HepG2 (cell line): ENCODE results near the gene ERVH48-1. TPM values are rescaled to one million over a fixed set of nuclear protein-coding genes. Genes with fewer than 3 reads are reported as not detected.

Experiments
- BHLHE40 ChIP-seq: IDR thresholded peaks from 2 replicates; pipeline ENCODE4 v1.6.1; 2011; ENCODE audit warnings: low read length, improper control_type of control experiment
- HNF4G ChIP-seq, 2 experiments: sonication (generic) in 1 of 2; formaldehyde crosslinking in 1 of 2; IDR thresholded peaks; 2 replicates each; pipeline versions ENCODE4 v1.4.0 to v1.6.1; 2011 to 2020; ENCODE audit warnings: borderline replicate concordance in 2 of 2, low read depth in 2 of 2, mild to moderate bottlenecking in 2 of 2, low read length in 1 of 2, missing genetic modification reagents in 1 of 2, moderate library complexity in 1 of 2
- KDM2A ChIP-seq: sonication (generic); formaldehyde crosslinking; IDR thresholded peaks from 2 replicates; pipeline ENCODE4 v1.4.0; 2020; ENCODE audit warnings: low read depth, missing genetic modification reagents, borderline replicate concordance
- MXD4 ChIP-seq: IDR thresholded peaks from 2 replicates; pipeline ENCODE4 v1.6.1; 2016; ENCODE audit warnings: mild to moderate bottlenecking, missing biosample characterization, missing genetic modification reagents
- NFKB2 ChIP-seq: sonication (generic); formaldehyde crosslinking; IDR thresholded peaks from 2 replicates; pipeline ENCODE4 v1.4.0; 2020; ENCODE audit warnings: missing genetic modification reagents, borderline replicate concordance
- NFYC ChIP-seq: IDR thresholded peaks from 2 replicates; pipeline ENCODE4 v1.6.1; 2016; ENCODE audit warnings: missing genetic modification reagents, missing compliant biosample characterization
- RBM22 ChIP-seq: fragments of 200-400 bp; formaldehyde crosslinking; optimal IDR thresholded peaks from 2 replicates; pipeline ENCODE3; 2017; ENCODE audit warnings: mild to moderate bottlenecking, low read length, moderate library complexity
- SOX5 ChIP-seq: IDR thresholded peaks from 2 replicates; pipeline ENCODE4 v1.6.1; 2016; ENCODE audit warnings: borderline replicate concordance
- UBTF ChIP-seq: sonication (generic); formaldehyde crosslinking; IDR thresholded peaks from 2 replicates; pipeline ENCODE4 v1.4.0; 2020; ENCODE audit warnings: mild to moderate bottlenecking, missing genetic modification reagents
- ZMYM3 ChIP-seq: sonication (generic); formaldehyde crosslinking; IDR thresholded peaks from 2 replicates; pipeline ENCODE4 v1.5.1; 2020; ENCODE audit warnings: mild to moderate bottlenecking, missing genetic modification reagents
- ZNF263 ChIP-seq: sonication (generic); formaldehyde crosslinking; IDR thresholded peaks from 2 replicates; pipeline ENCODE4 v1.4.0; 2020; ENCODE audit warnings: missing genetic modification reagents
- ZNF292 ChIP-seq: sonication (generic); formaldehyde crosslinking; IDR thresholded peaks from 2 replicates; pipeline ENCODE4 v1.8.1; 2022; ENCODE audit warnings: mild to moderate bottlenecking, low read depth, missing genetic modification reagents, borderline replicate concordance
- ZNF337 ChIP-seq: sonication (generic); formaldehyde crosslinking; IDR thresholded peaks from 2 replicates; pipeline ENCODE4 v1.5.1; 2020; ENCODE audit warnings: missing genetic modification reagents, low read depth, mild to moderate bottlenecking, borderline replicate concordance
- ZNF451 ChIP-seq: sonication (generic); formaldehyde crosslinking; IDR thresholded peaks from 2 replicates; pipeline ENCODE4 v1.5.0; 2020; ENCODE audit warnings: mild to moderate bottlenecking, missing genetic modification reagents
- ZSCAN20 ChIP-seq: sonication (generic); formaldehyde crosslinking; IDR thresholded peaks from 2 replicates; pipeline ENCODE4 v1.4.0; 2020; ENCODE audit warnings: missing genetic modification reagents, mild to moderate bottlenecking, borderline replicate concordance
- polyA plus RNA-seq, 8 experiments: library from polyadenylated mRNA; depleted of rRNA in 3 of 8; stranded (reverse) in 7 of 8; unstranded in 1 of 8; fragments of >200 nt; fragmentation: Illumina TruSeq in 4 of 8; extraction: Trizol in 4 of 8; gene quantifications; 2 replicates each; pipeline versions ENCODE4 v1.2.1 to v1.2.3, GENCODE V29; 2011 to 2016; ENCODE audit warnings: low read depth in 4 of 8, missing spikeins in 1 of 8, mixed read lengths in 1 of 8; ENCODE audit not compliant: insufficient read depth in 1 of 8
- total RNA-seq, 5 experiments: library from RNA; depleted of rRNA; stranded (reverse); fragments of >200 nt; fragmentation: Illumina TruSeq; extraction: Trizol; gene quantifications; 2 replicates each; pipeline ENCODE4 v1.2.3, GENCODE V29; 2016; ENCODE audit warnings: low read depth in 1 of 5
- TF ChIP-seq, protein P1 (sequence below): sonication (generic); formaldehyde crosslinking; IDR thresholded peaks from 2 replicates; pipeline ENCODE4 v1.9.0; 2022; ENCODE audit warnings: missing genetic modification reagents, mild to moderate bottlenecking, borderline replicate concordance
- TF ChIP-seq, protein P2 (sequence below): sonication (generic); formaldehyde crosslinking; IDR thresholded peaks from 2 replicates; pipeline ENCODE4 v1.5.1; 2020; ENCODE audit warnings: missing genetic modification reagents, mild to moderate bottlenecking, borderline replicate concordance
- TF ChIP-seq, protein P3 (sequence below): sonication (generic); formaldehyde crosslinking; IDR thresholded peaks from 2 replicates; pipeline ENCODE4 v1.9.0; 2021; ENCODE audit warnings: missing genetic modification reagents, borderline replicate concordance

ERVH48-1 gene
- total and polyA plus RNA-seq, 2 of the 13 experiments (the other 11 are each of a cell fraction or from before 2014, with no cell fraction given) = 1.8 TPM; not detected in 1

GRCh38 chr21:42973991-42974831 is 48.8 kb upstream of the ERVH48-1 start, which contains the start of gene PKNOX1 (continued):
- TF ChIP-seq, protein P1, sequence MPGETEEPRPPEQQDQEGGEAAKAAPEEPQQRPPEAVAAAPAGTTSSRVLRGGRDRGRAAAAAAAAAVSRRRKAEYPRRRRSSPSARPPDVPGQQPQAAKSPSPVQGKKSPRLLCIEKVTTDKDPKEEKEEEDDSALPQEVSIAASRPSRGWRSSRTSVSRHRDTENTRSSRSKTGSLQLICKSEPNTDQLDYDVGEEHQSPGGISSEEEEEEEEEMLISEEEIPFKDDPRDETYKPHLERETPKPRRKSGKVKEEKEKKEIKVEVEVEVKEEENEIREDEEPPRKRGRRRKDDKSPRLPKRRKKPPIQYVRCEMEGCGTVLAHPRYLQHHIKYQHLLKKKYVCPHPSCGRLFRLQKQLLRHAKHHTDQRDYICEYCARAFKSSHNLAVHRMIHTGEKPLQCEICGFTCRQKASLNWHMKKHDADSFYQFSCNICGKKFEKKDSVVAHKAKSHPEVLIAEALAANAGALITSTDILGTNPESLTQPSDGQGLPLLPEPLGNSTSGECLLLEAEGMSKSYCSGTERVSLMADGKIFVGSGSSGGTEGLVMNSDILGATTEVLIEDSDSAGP = peak; percentile 77; the same call in 1 of the 2 replicates
- TF ChIP-seq HNF4G (IDR thresholded peaks at IDR 0.05; ENCODE audit: borderline replicate concordance, low read depth, low read length) = no peak
- TF ChIP-seq HNF4G (CRISPR knock-in tag; IDR thresholded peaks at IDR 0.05; ENCODE audit: borderline replicate concordance, low read depth) = 0 out of 2 replicates have a peak, but pooled peaks have one; percentile 19
- peak; percentile 76; the same call in 1 of the 2 replicates for TF ChIP-seq ZNF451 (CRISPR knock-in tag)
- TF ChIP-seq ZNF263 (CRISPR knock-in tag) = no peak
- TF ChIP-seq ZSCAN20 (CRISPR knock-in tag) = no peak
- peak; percentile 55; the same call in 1 of the 2 replicates for TF ChIP-seq UBTF (CRISPR knock-in tag)
- TF ChIP-seq NFYC (CRISPR knock-in tag) = peak; percentile 87
- TF ChIP-seq BHLHE40 = peak; percentile 98
- TF ChIP-seq, protein P2, sequence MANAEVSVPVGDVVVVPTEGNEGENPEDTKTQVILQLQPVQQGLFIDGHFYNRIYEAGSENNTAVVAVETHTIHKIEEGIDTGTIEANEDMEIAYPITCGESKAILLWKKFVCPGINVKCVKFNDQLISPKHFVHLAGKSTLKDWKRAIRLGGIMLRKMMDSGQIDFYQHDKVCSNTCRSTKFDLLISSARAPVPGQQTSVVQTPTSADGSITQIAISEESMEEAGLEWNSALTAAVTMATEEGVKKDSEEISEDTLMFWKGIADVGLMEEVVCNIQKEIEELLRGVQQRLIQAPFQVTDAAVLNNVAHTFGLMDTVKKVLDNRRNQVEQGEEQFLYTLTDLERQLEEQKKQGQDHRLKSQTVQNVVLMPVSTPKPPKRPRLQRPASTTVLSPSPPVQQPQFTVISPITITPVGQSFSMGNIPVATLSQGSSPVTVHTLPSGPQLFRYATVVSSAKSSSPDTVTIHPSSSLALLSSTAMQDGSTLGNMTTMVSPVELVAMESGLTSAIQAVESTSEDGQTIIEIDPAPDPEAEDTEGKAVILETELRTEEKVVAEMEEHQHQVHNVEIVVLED (CRISPR knock-in tag) = peak; percentile 77
- TF ChIP-seq SOX5 = peak; percentile 35; the same call in 1 of the 2 replicates
- TF ChIP-seq RBM22 = no peak
- TF ChIP-seq MXD4 (CRISPR knock-in tag) = 0 out of 2 replicates have a peak, but pooled peaks have one; percentile 15
- TF ChIP-seq ZMYM3 = 0 out of 2 replicates have a peak, but pooled peaks have one; percentile 49
- no peak for TF ChIP-seq ZNF337
- TF ChIP-seq, protein P3, sequence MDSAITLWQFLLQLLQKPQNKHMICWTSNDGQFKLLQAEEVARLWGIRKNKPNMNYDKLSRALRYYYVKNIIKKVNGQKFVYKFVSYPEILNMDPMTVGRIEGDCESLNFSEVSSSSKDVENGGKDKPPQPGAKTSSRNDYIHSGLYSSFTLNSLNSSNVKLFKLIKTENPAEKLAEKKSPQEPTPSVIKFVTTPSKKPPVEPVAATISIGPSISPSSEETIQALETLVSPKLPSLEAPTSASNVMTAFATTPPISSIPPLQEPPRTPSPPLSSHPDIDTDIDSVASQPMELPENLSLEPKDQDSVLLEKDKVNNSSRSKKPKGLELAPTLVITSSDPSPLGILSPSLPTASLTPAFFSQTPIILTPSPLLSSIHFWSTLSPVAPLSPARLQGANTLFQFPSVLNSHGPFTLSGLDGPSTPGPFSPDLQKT (CRISPR knock-in tag) = no peak
- TF ChIP-seq KDM2A (CRISPR knock-in tag) = peak; percentile 42; the same call in 1 of the 2 replicates
- peak; percentile 77; the same call in 1 of the 2 replicates for TF ChIP-seq NFKB2 (CRISPR knock-in tag)
- TF ChIP-seq ZNF292 (CRISPR knock-in tag) = no peak; the same call in 1 of the 2 replicates
